ENCODE results near the gene DZIP3.
"Not testable (repeated sequence)": the region's sequence is repeated elsewhere in the genome, so short reads cannot be mapped to it uniquely, and the experiment has no call there.

DZIP3 gene

DNA sequence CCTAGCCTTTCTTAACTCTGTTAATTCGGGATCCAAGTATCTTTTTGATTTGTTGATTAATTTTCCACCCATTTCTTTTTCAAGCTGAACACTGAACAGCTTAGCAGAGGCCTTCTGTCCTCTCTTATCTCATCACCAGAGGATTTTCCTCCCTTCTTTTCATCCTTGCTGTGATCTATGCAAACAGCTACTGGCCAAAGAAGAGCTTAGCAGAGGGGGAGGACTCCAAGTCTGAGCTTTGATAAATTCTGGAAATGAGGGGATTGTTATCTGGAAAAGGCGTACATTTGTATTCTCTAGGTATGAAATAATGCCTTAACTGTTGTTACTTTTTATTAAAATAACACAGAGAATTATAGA is 13.4 kb downstream of the DZIP3 start:
- ChIA-PET POLR2A (interaction anchor here (1.2 to 3.6 kb wide), 2 partner anchors 11 to 14 kb away, joined by 4 to 22 read pairs; partner anchors contain the start of genes CIP2A and DZIP3), CTCF (no interaction called here)
- no peak for DNase-seq (ENCODE audit: extremely low spot score)
- no peak for TF ChIP-seq BHLHE40 (IDR thresholded peaks at IDR 0.05; ENCODE audit: borderline replicate concordance)
- TF ChIP-seq FOXK2 (IDR thresholded peaks at IDR 0.05) = no peak
- TF ChIP-seq TARDBP (IDR thresholded peaks at IDR 0.05) = no peak
- no peak for TF ChIP-seq NFRKB (IDR thresholded peaks at IDR 0.05)
- TF ChIP-seq FOXM1 (IDR thresholded peaks at IDR 0.05; ENCODE audit: borderline replicate concordance) = no peak
- TF ChIP-seq, protein P1, sequence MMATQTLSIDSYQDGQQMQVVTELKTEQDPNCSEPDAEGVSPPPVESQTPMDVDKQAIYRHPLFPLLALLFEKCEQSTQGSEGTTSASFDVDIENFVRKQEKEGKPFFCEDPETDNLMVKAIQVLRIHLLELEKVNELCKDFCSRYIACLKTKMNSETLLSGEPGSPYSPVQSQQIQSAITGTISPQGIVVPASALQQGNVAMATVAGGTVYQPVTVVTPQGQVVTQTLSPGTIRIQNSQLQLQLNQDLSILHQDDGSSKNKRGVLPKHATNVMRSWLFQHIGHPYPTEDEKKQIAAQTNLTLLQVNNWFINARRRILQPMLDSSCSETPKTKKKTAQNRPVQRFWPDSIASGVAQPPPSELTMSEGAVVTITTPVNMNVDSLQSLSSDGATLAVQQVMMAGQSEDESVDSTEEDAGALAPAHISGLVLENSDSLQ (IDR thresholded peaks at IDR 0.05) = no peak
- TF ChIP-seq HDGF (IDR thresholded peaks at IDR 0.05; ENCODE audit: borderline replicate concordance) = no peak
- TF ChIP-seq ZNF384 (IDR thresholded peaks at IDR 0.05) = no peak

DNA sequence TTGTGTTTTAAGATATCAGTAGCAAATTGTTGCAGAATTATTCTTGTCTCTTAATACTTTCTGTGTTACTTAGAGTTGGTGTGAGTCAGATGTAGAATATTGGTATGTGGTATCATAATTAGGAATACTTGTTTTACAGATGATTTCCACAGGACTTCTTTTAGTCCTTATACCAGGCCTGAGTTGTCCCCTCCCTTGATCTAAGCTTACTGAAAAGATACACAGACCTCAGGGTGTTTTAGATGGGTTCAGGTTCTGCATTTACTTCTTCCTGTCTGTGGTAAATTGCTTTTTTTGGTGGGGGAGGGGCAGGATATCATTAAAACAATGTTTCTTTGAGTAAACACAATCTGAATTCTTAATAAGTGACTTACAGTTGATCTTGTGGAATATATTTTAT is 14.2 kb downstream of the DZIP3 start:
- DNase-seq (ENCODE audit: extremely low spot score) = no peak
- TF ChIP-seq NFRKB (IDR thresholded peaks at IDR 0.05) (no peak), FOXK2 (IDR thresholded peaks at IDR 0.05) (no peak), ZNF384 (IDR thresholded peaks at IDR 0.05) (no peak), SP1 (IDR thresholded peaks at IDR 0.05) (no peak), CTBP1 (IDR thresholded peaks at IDR 0.05; ENCODE audit: borderline replicate concordance) (no peak), SUZ12 (IDR thresholded peaks at IDR 0.05) (no peak), BHLHE40 (IDR thresholded peaks at IDR 0.05; ENCODE audit: borderline replicate concordance) (no peak), LEF1 (IDR thresholded peaks at IDR 0.05; ENCODE audit: borderline replicate concordance) (no peak), FOXA1 (IDR thresholded peaks at IDR 0.05) (no peak), ARNT (IDR thresholded peaks at IDR 0.05) (no peak), FOXM1 (IDR thresholded peaks at IDR 0.05; ENCODE audit: borderline replicate concordance) (no peak), ELF4 (IDR thresholded peaks at IDR 0.05) (no peak), HDGF (IDR thresholded peaks at IDR 0.05; ENCODE audit: borderline replicate concordance) (no peak), L3MBTL2 (conservative IDR thresholded peaks at IDR 0.05) (no peak)
- TF ChIP-seq, protein P1 (IDR thresholded peaks at IDR 0.05) = no peak
- ChIA-PET CTCF (no interaction called here), POLR2A (interaction anchor here (3.6 kb wide), 1 partner anchor 14 kb away, joined by 22 read pairs; the partner anchor contains the start of genes CIP2A and DZIP3)

DNA sequence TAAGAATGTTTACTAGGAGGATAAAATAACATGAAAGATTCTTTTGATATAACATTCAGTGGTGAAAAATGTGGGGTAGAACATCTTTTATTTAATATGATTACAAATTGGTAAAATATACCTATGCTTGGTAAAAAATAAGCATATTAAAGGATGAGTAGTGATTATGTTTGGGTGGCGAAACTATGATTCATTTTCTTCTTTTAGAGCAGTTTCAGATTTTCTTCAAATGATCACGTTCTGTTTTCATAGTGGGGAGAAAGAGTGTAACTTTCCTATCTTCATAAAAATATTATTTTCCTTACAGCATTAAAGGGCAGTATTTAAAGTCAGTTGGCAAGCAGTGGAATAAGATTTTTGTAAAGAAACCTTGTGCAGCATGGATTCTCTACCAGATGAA is 15.5 kb downstream of the DZIP3 start:
- ChIA-PET CTCF (no interaction called here), POLR2A (no interaction called here)
- DNase-seq (ENCODE audit: extremely low spot score) = no peak
- TF ChIP-seq TARDBP (IDR thresholded peaks at IDR 0.05) (no peak), BHLHE40 (IDR thresholded peaks at IDR 0.05; ENCODE audit: borderline replicate concordance) (no peak), ZNF384 (IDR thresholded peaks at IDR 0.05) (no peak), LEF1 (IDR thresholded peaks at IDR 0.05; ENCODE audit: borderline replicate concordance) (no peak)
- TF ChIP-seq, protein P1 (IDR thresholded peaks at IDR 0.05) = no peak

DNA sequence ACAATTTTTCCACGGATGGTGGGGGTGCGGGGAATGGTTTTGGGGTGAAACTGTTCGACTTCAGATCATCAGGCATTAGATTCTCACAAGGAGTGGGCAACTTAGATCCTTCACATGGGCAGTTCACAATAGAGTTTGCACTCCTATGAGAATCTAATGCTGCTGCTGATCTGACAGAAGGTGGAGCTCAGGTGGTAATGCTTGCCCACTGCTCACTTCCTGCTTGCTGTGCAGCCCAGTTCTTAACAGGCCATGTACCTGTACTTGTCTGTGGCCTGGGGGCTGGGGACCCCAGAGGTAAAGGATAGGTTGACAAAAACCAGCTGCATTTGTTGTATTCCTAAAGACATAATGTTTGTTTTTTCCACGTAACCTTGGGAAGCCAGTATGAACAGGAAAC is 16.0 kb downstream of the DZIP3 start:
- POLR2A ChIA-PET = interaction anchor here (1.7 kb wide), 1 partner anchor 16 kb away, joined by 4 read pairs; the partner anchor contains the start of genes CIP2A and DZIP3
- CTCF ChIA-PET = no interaction called here
- TF ChIP-seq, protein P1 (IDR thresholded peaks at IDR 0.05) = no peak
- no peak for TF ChIP-seq FOXK2 (IDR thresholded peaks at IDR 0.05)
- TF ChIP-seq ELF4 (IDR thresholded peaks at IDR 0.05) = no peak
- no peak for TF ChIP-seq TARDBP (IDR thresholded peaks at IDR 0.05)
- no peak for TF ChIP-seq ZNF384 (IDR thresholded peaks at IDR 0.05)
- no peak for TF ChIP-seq ARNT (IDR thresholded peaks at IDR 0.05)
- no peak for TF ChIP-seq FOXM1 (IDR thresholded peaks at IDR 0.05; ENCODE audit: borderline replicate concordance)
- no peak for TF ChIP-seq SP1 (IDR thresholded peaks at IDR 0.05)
- no peak for TF ChIP-seq NFRKB (IDR thresholded peaks at IDR 0.05)
- TF ChIP-seq LEF1 (IDR thresholded peaks at IDR 0.05; ENCODE audit: borderline replicate concordance) = no peak
- no peak for TF ChIP-seq SUZ12 (IDR thresholded peaks at IDR 0.05)
- no peak for TF ChIP-seq CTBP1 (IDR thresholded peaks at IDR 0.05; ENCODE audit: borderline replicate concordance)
- no peak for DNase-seq (ENCODE audit: extremely low spot score)

DNA sequence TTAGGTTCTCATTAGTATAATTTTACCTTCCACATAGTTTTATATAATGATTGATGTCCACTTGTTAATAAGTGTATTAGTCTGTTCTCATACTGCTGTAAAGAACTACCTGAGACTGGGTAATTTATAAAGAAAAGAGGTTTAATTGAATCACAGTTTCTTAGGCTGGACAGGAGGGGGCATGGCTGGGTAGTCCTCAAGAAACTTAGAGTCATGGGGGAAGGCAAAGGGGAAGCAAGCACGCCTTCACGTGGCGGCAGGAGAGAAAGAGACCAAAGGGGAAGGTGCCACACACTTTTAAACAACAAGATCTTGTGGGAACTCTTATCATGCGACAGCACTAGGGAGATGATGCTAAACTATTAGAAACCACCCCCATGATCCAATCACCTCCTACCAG is 19.2 kb downstream of the DZIP3 start:
- CTCF ChIA-PET = no interaction called here
- TF ChIP-seq TARDBP (IDR thresholded peaks at IDR 0.05) (no peak), ARNT (IDR thresholded peaks at IDR 0.05) (no peak)
- DNase-seq (ENCODE audit: extremely low spot score) = no peak
- POLR2A ChIA-PET = no interaction called here

DNA sequence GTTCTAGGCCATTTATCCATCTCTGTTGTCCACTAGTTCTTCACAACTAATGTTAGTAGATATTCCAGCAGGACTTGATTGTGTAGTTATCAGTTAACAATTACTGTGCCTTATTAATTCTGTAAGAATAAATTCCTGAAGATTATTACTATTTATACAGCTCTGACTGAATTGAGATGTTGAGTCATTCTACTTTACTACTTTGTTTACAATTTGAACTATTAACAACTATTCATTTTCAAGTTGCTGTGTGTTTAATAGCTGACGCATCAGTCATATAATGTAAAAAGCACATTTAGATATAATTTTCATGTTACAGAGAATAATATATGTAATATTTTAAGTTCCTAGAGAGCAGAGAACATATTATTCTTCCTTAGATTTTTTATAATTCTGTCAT is 21.1 kb downstream of the DZIP3 start:
- ChIA-PET CTCF (no interaction called here), POLR2A (no interaction called here)
- TF ChIP-seq SUZ12 (IDR thresholded peaks at IDR 0.05) (no peak), FOXK2 (IDR thresholded peaks at IDR 0.05) (no peak), L3MBTL2 (conservative IDR thresholded peaks at IDR 0.05) (no peak), ZNF384 (IDR thresholded peaks at IDR 0.05) (no peak), LEF1 (IDR thresholded peaks at IDR 0.05; ENCODE audit: borderline replicate concordance) (no peak), ARNT (IDR thresholded peaks at IDR 0.05) (no peak), SP1 (IDR thresholded peaks at IDR 0.05) (no peak), FOXA1 (IDR thresholded peaks at IDR 0.05) (no peak), FOXM1 (IDR thresholded peaks at IDR 0.05; ENCODE audit: borderline replicate concordance) (no peak), TARDBP (IDR thresholded peaks at IDR 0.05) (no peak), ELF4 (IDR thresholded peaks at IDR 0.05) (no peak), NFRKB (IDR thresholded peaks at IDR 0.05) (no peak), BHLHE40 (IDR thresholded peaks at IDR 0.05; ENCODE audit: borderline replicate concordance) (no peak), CTBP1 (IDR thresholded peaks at IDR 0.05; ENCODE audit: borderline replicate concordance) (no peak), HDGF (IDR thresholded peaks at IDR 0.05; ENCODE audit: borderline replicate concordance) (no peak)
- TF ChIP-seq, protein P1 (IDR thresholded peaks at IDR 0.05) = no peak
- DNase-seq (ENCODE audit: extremely low spot score) = no peak

DNA sequence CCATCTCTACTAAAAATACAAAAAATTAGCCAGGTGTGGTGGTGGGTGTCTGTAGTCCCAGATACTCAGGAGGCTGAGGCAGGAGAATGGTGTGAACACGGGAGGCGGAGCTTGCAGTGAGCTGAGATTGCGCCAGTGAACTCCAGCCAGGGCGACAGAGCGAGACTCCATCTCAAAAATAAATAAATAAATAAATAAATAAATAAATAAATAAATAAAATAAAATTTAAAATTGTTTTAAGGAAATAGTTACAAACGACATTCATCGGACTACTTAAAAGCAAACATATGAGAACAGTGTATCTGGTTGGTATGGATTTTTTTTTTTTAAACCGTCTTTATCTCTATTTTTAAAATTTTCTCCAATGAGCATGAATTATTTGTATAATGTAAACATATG is 26.6 kb downstream of the DZIP3 start:
- CTCF ChIA-PET; POLR2A ChIA-PET; DNase-seq (ENCODE audit: extremely low spot score): not testable (repeated sequence)

Measured in HEK293T (cell line).